Body of pancreas (tissue), 4 donors: ENCODE measurements around the gene WBP2NL. TPM values are rescaled to one million over a fixed set of nuclear protein-coding genes. Genes with fewer than 3 reads are reported as not detected.

ENCODE experiments used
- ATAC-seq: fragments of 150-250 bp; one replicate; pipeline ENCODE4 v1.9.1; 2016
- DNase-seq, 4 donors: peaks; one replicate each; pipeline ENCODE4 v3.0.0-alpha.2; 2019
- H3K27ac ChIP-seq, 4 donors: fragments of 200-600 bp; sonication (generic); 1 replicate in 3 of 4; 2 replicates in 1 of 4; pipeline versions ENCODE4 v1.5.1 to v1.6.1; 2016 to 2019; ENCODE audit warnings: mild to moderate bottlenecking in 1 of 4, mixed read lengths in 1 of 4, moderate library complexity in 1 of 4
- H3K27me3 ChIP-seq, 2 donors: fragments of 200-600 bp; sonication (generic); one replicate each; pipeline ENCODE4 v1.6.0; 2016; ENCODE audit warnings: mild to moderate bottlenecking in 1 of 2
- H3K36me3 ChIP-seq, 2 donors: fragments of 200-600 bp; sonication (generic); replicated peaks in 1 of 2; 2 replicates each; pipeline ENCODE4 v1.5.1; 2016; ENCODE audit warnings: low read depth in 2 of 2; ENCODE audit not compliant: insufficient read depth in 1 of 2
- H3K4me1 ChIP-seq: fragments of 200-600 bp; sonication (generic); one replicate; pipeline ENCODE4 v1.6.0; 2016
- H3K4me3 ChIP-seq, 2 donors: fragments of 200-600 bp; sonication (generic); 1 replicate in 1 of 2; 2 replicates in 1 of 2; pipeline ENCODE4 v1.5.1; 2016 to 2019
- H3K9me3 ChIP-seq, 3 donors: fragments of 200-600 bp; sonication (generic); 1 replicate in 2 of 3; 2 replicates in 1 of 3; pipeline ENCODE4 v1.5.1; 2016
- CTCF ChIP-seq, 7 experiments: fragments of 450-650 bp in 4 of 7; fragments of 200-600 bp in 3 of 7; sonication (generic) in 3 of 7; IDR thresholded peaks; one replicate each; pipeline ENCODE4 v1.5.1; 2016 to 2019; ENCODE audit warnings: antibody characterized with exemption in 7 of 7
- POLR2A ChIP-seq, 3 donors: fragments of 450-650 bp; IDR thresholded peaks; one replicate each; pipeline ENCODE4 v1.6.1; 2016; ENCODE audit warnings: antibody characterized with exemption in 3 of 3, mild to moderate bottlenecking in 2 of 3
- WGBS, 2 donors: methylation state at CpG; one replicate each; pipeline ENCODE4 v1.1.5; 2017; 5-methylcytosine and 5-hydroxymethylcytosine counted together
- intact Hi-C: fragments of 100-400 bp; cut with DNase I; formaldehyde crosslinking; loops from one replicate; pipeline ENCODE4 v1.15.1; 2023
- total RNA-seq, 2 donors: library from RNA; depleted of rRNA; stranded (reverse); fragments of >200 nt; gene quantifications; one replicate each; pipeline ENCODE4 v1.1.0, GENCODE V29; 2016

WBP2NL gene
- total RNA-seq, 2 donors from 2014 or later, result 5.2 to 11.2 TPM

- Histone ChIP-seq H3K27ac (no peak overlapping the region), H3K9me3 (no peaks in the 10 kb centered on the region), H3K27me3 (no peaks in the 10 kb centered on the region), H3K4me1 (no peaks in the 10 kb centered on the region), H3K4me3 (no peak overlapping the region), H3K36me3 (no peaks in the 10 kb centered on the region)
- WGBS, 2 donors, result 79 to 82% methylated on average over 7 of the region's 7 CpGs
- DNase-seq (no peak), ATAC-seq (no peak)
- TF ChIP-seq POLR2A (IDR thresholded peaks at IDR 0.05) (no peak), CTCF (IDR thresholded peaks at IDR 0.05) (no peak)
- intact Hi-C loops, result no loop called here
Observed at GRCh38 chr22:42010778-42011177, 12.2 kb downstream of the WBP2NL start.

- Histone ChIP-seq H3K27me3 (no peaks in the 10 kb centered on the region), H3K27ac (no peak overlapping the region), H3K9me3 (no peaks in the 10 kb centered on the region), H3K36me3 (no peaks in the 10 kb centered on the region), H3K4me1 (no peaks in the 10 kb centered on the region), H3K4me3 (no peak overlapping the region)
- no peak for ATAC-seq
- WGBS, 2 donors, result 60 to 71% methylated on average over 4 of the region's 4 CpGs
- no peak for DNase-seq
- intact Hi-C loops, result no loop called here
- TF ChIP-seq POLR2A (IDR thresholded peaks at IDR 0.05), result no peak
- TF ChIP-seq CTCF (IDR thresholded peaks at IDR 0.05), result no peak
Observed at GRCh38 chr22:42013385-42013784, 14.8 kb downstream of the WBP2NL start.

DNA sequence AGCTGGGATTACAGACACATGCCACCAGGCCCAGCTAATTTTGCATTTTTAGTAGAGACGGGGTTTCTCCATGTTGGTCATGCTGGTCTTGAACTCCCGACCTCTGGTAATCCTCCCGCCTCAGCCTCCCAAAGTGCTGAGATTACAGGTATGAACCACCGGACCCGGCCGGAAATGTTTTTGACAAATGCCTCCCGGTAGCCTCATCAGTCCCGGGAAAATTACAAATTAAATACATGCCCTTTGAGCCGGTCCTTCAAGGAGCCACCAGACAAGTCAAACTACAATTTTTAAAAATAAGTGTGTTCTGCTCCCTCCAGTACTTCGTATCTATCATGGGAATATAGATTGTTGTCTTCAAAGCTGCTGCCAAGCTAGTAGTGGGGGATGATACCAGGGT lies 17.5 kb downstream of the WBP2NL start:
- WGBS, 2 donors, result 53 to 66% methylated on average over 8 to 10 of the region's 10 CpGs
- intact Hi-C loops, result no loop called here
- no peak for ATAC-seq

GRCh38 chr22:42018224-42018623 lies 19.6 kb downstream of the WBP2NL start:
- Histone ChIP-seq H3K36me3 (no peaks in the 10 kb centered on the region), H3K4me3 (no peak overlapping the region), H3K27ac (no peak overlapping the region), H3K27me3 (no peaks in the 10 kb centered on the region), H3K9me3 (no peaks in the 10 kb centered on the region), H3K4me1 (no peaks in the 10 kb centered on the region)
- WGBS, 2 donors, result 70 to 91% methylated on average over 1 of the region's 1 CpG
- DNase-seq (no peak), ATAC-seq (no peak)
- no peak for TF ChIP-seq POLR2A (IDR thresholded peaks at IDR 0.05)
- intact Hi-C loops, result no loop called here

More for the DNA sequence above, 17.5 kb downstream of the WBP2NL start:
- H3K27me3 ChIP-seq, result no peaks in the 10 kb centered on the region
- H3K9me3 ChIP-seq, result no peaks in the 10 kb centered on the region
- no peak for DNase-seq
- no peak for TF ChIP-seq CTCF (IDR thresholded peaks at IDR 0.05)
- TF ChIP-seq POLR2A (IDR thresholded peaks at IDR 0.05), result no peak
- H3K4me3 ChIP-seq, result no peak overlapping the region
- no peaks in the 10 kb centered on the region for H3K4me1 ChIP-seq
- no peak overlapping the region for H3K27ac ChIP-seq
- no peaks in the 10 kb centered on the region for H3K36me3 ChIP-seq

- no peaks in the 10 kb centered on the region for H3K27me3 ChIP-seq
- H3K27ac ChIP-seq, result no peak overlapping the region
- no peaks in the 10 kb centered on the region for H3K9me3 ChIP-seq
- no peaks in the 10 kb centered on the region for H3K36me3 ChIP-seq
- no peak overlapping the region for H3K4me3 ChIP-seq
- TF ChIP-seq POLR2A (IDR thresholded peaks at IDR 0.05) (no peak), CTCF (IDR thresholded peaks at IDR 0.05) (no peak)
- 75 to 88% methylated on average over 2 of the region's 2 CpGs for WGBS, 2 donors
- DNase-seq (no peak), ATAC-seq (no peak)
- H3K4me1 ChIP-seq, result no peaks in the 10 kb centered on the region
- intact Hi-C loops, result no loop called here
Observed at GRCh38 chr22:42021571-42021970, 23.0 kb downstream of the WBP2NL start.
